ENCODE results near the gene RNF220.

The RNF220 gene

GRCh38 chr1:44484155-44484688, 79.2 kb downstream of the RNF220 start:
- H3K14ac ChIP-seq (ENCODE audit: low read length), result no peak overlapping the region

DNA sequence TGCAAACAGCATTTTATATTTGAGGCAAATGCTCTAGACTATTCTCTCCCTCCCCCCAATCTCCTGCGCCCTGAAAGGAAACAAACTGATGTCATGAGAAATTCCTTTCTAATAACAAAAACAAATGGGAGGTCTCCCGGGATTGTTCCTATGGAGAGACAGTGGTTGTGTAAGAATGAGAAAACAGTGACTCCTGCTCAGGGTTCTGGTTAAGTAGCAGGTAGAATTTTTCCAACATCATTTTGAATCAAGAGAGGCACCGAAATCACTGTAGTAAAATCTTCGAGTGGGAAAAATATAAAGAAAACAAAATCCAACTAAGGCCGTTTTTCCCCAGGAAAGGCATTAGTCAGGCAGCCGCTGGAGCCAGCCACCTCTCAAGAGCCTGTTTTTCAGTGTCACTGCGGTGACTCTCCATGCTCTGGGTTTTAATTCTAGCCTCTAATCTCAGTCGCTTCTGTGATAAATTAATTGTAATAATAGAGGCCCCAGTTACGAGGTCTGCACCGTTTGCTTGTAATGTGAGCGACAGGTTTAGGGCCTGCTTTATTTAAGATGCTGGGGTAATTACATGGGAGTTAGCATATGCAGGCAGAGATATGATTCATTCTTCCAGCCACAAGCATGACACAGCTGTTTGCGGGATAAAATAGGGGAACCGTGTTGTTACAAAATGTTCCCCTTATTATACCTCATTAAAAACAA, 80.3 kb downstream of the RNF220 start:
- no peak overlapping the region for H2AK5ac ChIP-seq (ENCODE audit: low read length)

More at GRCh38 chr1:44484155-44484688, 79.2 kb downstream of the RNF220 start:
- no peaks in the 10 kb centered on the region for H3K79me2 ChIP-seq (ENCODE audit: control insufficient read depth, insufficient read depth, low read length, poor library complexity)
- H3K18ac ChIP-seq (ENCODE audit: low read length), result no peak overlapping the region
- peak overlapping the region; percentile 7 for H3K4me2 ChIP-seq (ENCODE audit: low read length)
- H3K27ac ChIP-seq (ENCODE audit: low read depth, low read length), result peak overlapping the region; percentile 22
- H3K23ac ChIP-seq (ENCODE audit: low read length), result no peak overlapping the region
- no peak overlapping the region for H3K9ac ChIP-seq (ENCODE audit: low read length)
- H3K4me1 ChIP-seq (ENCODE audit: control insufficient read depth in 1 of 2, insufficient read depth in 2 of 2, low read length in 2 of 2), result peaks cover 5 to 12% of the 10 kb centered on the region in 2 experiments
- no peak overlapping the region for H4K91ac ChIP-seq (ENCODE audit: low read depth, low read length)
- peak; percentile 64 to 81 for DNase-seq
- H2AK5ac ChIP-seq (ENCODE audit: low read length), result no peak overlapping the region
- no peak overlapping the region for H2BK5ac ChIP-seq (ENCODE audit: low read depth, low read length, poor library complexity)
- no peaks in the 10 kb centered on the region for H3K27me3 ChIP-seq (ENCODE audit: insufficient read depth, low read length)
- peaks cover 1% of the 10 kb centered on the region for H3K79me1 ChIP-seq (ENCODE audit: low read length)
- WGBS (ENCODE audit: extremely low coverage, insufficient coverage, insufficient read length), result no CpG with 5 or more reads among the region's 11 CpGs
- H3K36me3 ChIP-seq (ENCODE audit: control insufficient read depth in 1 of 2, insufficient read depth in 2 of 2, low read length in 2 of 2), result no peaks in the 10 kb centered on the region
- peak overlapping the region; percentile 9 for H2BK12ac ChIP-seq (ENCODE audit: low read length)
- no peak overlapping the region for H3K4me3 ChIP-seq (ENCODE audit: low read depth, low read length)
- no peak overlapping the region for H4K12ac ChIP-seq (ENCODE audit: low read depth, low read length)
- H4K8ac ChIP-seq (ENCODE audit: low read depth, low read length), result no peak overlapping the region
- peak overlapping the region; percentile 7 for H2AFZ ChIP-seq (ENCODE audit: insufficient read depth, low read length, poor library complexity)
- H2BK120ac ChIP-seq (ENCODE audit: insufficient read depth, low read length, poor library complexity), result no peak overlapping the region
- no peak overlapping the region for H3K4ac ChIP-seq (ENCODE audit: low read depth, low read length)
- H3K9me3 ChIP-seq (ENCODE audit: insufficient read depth, low read depth, low read length), result no peaks in the 10 kb centered on the region

DNA sequence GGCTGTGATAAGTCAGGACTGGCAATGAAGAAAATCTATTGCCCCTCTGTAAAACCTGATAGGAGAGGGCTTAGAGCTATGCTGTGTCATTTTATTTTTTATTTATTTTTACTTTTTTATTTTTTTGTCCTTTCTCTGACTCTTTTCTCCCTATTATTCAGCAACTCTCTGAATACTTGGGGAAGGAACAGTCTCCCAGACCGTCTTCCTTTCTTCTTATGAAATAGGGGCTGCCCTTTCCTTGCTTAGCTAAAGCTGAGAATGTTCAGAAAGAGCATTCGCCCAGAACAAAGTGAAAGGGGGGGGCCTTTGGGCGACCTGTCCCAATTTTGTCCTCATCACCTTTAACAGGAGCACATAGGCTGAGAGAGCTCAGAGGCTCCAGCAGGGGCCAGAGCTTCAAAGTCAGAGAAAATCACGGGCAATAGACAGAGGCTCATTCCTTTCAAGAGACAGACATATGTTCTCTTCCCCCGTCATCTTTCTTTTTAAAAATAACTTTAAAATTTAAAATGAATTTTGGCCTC, 80.9 kb downstream of the RNF220 start:
- H3K79me2 ChIP-seq (ENCODE audit: control insufficient read depth, insufficient read depth, low read length, poor library complexity), result no peaks in the 10 kb centered on the region
- 100% methylated on average over 1 of the region's 5 CpGs for WGBS (ENCODE audit: extremely low coverage, insufficient coverage, insufficient read length)
- H3K79me1 ChIP-seq (ENCODE audit: low read length), result peaks cover 1% of the 10 kb centered on the region
- no peak overlapping the region for H4K12ac ChIP-seq (ENCODE audit: low read depth, low read length)
- H3K23ac ChIP-seq (ENCODE audit: low read length), result no peak overlapping the region
- H2AK5ac ChIP-seq (ENCODE audit: low read length), result no peak overlapping the region
- peaks cover 5 to 12% of the 10 kb centered on the region in 2 experiments for H3K4me1 ChIP-seq (ENCODE audit: control insufficient read depth in 1 of 2, insufficient read depth in 2 of 2, low read length in 2 of 2)
- H3K18ac ChIP-seq (ENCODE audit: low read length), result no peak overlapping the region
- no peak overlapping the region for H3K4me2 ChIP-seq (ENCODE audit: low read length)
- H2BK12ac ChIP-seq (ENCODE audit: low read length), result no peak overlapping the region
- no peaks in the 10 kb centered on the region for H3K27me3 ChIP-seq (ENCODE audit: insufficient read depth, low read length)
- H2BK120ac ChIP-seq (ENCODE audit: insufficient read depth, low read length, poor library complexity), result peak overlapping the region; percentile 56
- no peaks in the 10 kb centered on the region for H3K36me3 ChIP-seq (ENCODE audit: control insufficient read depth in 1 of 2, insufficient read depth in 2 of 2, low read length in 2 of 2)
- no peak overlapping the region for H3K27ac ChIP-seq (ENCODE audit: low read depth, low read length)
- no peak for DNase-seq
- H3K4ac ChIP-seq (ENCODE audit: low read depth, low read length), result no peak overlapping the region
- H2BK5ac ChIP-seq (ENCODE audit: low read depth, low read length, poor library complexity), result no peak overlapping the region
- no peak overlapping the region for H2AFZ ChIP-seq (ENCODE audit: insufficient read depth, low read length, poor library complexity)
- H4K8ac ChIP-seq (ENCODE audit: low read depth, low read length), result no peak overlapping the region
- no peak overlapping the region for H3K4me3 ChIP-seq (ENCODE audit: low read depth, low read length)
- H3K9ac ChIP-seq (ENCODE audit: low read length), result no peak overlapping the region
- H3K14ac ChIP-seq (ENCODE audit: low read length), result no peak overlapping the region
- no peak overlapping the region for H4K91ac ChIP-seq (ENCODE audit: low read depth, low read length)
- H3K9me3 ChIP-seq (ENCODE audit: insufficient read depth, low read depth, low read length), result no peaks in the 10 kb centered on the region

More for the DNA sequence above, 80.3 kb downstream of the RNF220 start:
- no CpG with 5 or more reads among the region's 13 CpGs for WGBS (ENCODE audit: extremely low coverage, insufficient coverage, insufficient read length)
- Histone ChIP-seq H2BK12ac (ENCODE audit: low read length) (peak overlapping the region; percentile 43), H2BK5ac (ENCODE audit: low read depth, low read length, poor library complexity) (no peak overlapping the region), H3K9ac (ENCODE audit: low read length) (no peak overlapping the region), H3K14ac (ENCODE audit: low read length) (no peak overlapping the region), H4K8ac (ENCODE audit: low read depth, low read length) (no peak overlapping the region), H3K9me3 (ENCODE audit: insufficient read depth, low read depth, low read length) (no peaks in the 10 kb centered on the region), H3K79me2 (ENCODE audit: control insufficient read depth, insufficient read depth, low read length, poor library complexity) (no peaks in the 10 kb centered on the region), H2BK120ac (ENCODE audit: insufficient read depth, low read length, poor library complexity) (no peak overlapping the region), H3K79me1 (ENCODE audit: low read length) (peaks cover 1% of the 10 kb centered on the region), H3K4me2 (ENCODE audit: low read length) (peak overlapping the region; percentile 28), H3K36me3 (ENCODE audit: control insufficient read depth in 1 of 2, insufficient read depth in 2 of 2, low read length in 2 of 2) (no peaks in the 10 kb centered on the region), H3K27me3 (ENCODE audit: insufficient read depth, low read length) (no peaks in the 10 kb centered on the region), H4K91ac (ENCODE audit: low read depth, low read length) (no peak overlapping the region), H3K4me1 (ENCODE audit: control insufficient read depth in 1 of 2, insufficient read depth in 2 of 2, low read length in 2 of 2) (peaks cover 5 to 12% of the 10 kb centered on the region in 2 experiments), H3K4ac (ENCODE audit: low read depth, low read length) (no peak overlapping the region), H3K4me3 (ENCODE audit: low read depth, low read length) (no peak overlapping the region), H3K27ac (ENCODE audit: low read depth, low read length) (no peak overlapping the region), H3K18ac (ENCODE audit: low read length) (no peak overlapping the region), H4K12ac (ENCODE audit: low read depth, low read length) (no peak overlapping the region), H2AFZ (ENCODE audit: insufficient read depth, low read length, poor library complexity) (no peak overlapping the region), H3K23ac (ENCODE audit: low read length) (no peak overlapping the region)
- peak in 1 of 2 donors; percentile 36 for DNase-seq

DNA sequence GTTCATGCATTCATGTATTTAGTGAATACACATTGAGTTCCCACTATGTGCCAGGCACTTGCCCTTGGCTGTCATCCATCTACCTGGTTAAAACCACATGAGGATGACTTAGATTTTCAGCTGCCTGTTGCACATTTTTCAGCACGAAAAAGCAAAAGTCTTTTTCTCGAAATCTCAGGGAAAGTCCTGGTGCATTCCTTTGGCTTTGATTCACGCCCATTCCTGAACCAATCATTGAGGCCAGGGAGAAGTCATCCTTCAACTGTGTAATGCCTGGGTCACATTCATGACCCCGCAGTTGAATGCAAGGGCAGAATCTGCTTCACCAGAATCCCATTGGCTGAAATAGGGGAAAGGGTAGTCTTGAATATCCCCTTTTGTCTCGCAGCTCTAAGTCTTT, 84.4 kb downstream of the RNF220 start:
- peak; percentile 16 to 54 for DNase-seq
- no peak overlapping the region for H3K18ac ChIP-seq (ENCODE audit: low read length)
- H2BK12ac ChIP-seq (ENCODE audit: low read length), result no peak overlapping the region
- H3K27ac ChIP-seq (ENCODE audit: low read depth, low read length), result no peak overlapping the region
- WGBS (ENCODE audit: extremely low coverage, insufficient coverage, insufficient read length), result no CpG with 5 or more reads among the region's 5 CpGs
- no peak overlapping the region for H2AK5ac ChIP-seq (ENCODE audit: low read length)
- peaks cover 0 to 3% of the 10 kb centered on the region in 2 experiments for H3K4me1 ChIP-seq (ENCODE audit: control insufficient read depth in 1 of 2, insufficient read depth in 2 of 2, low read length in 2 of 2)
- H3K4me3 ChIP-seq (ENCODE audit: low read depth, low read length), result no peak overlapping the region
- H3K14ac ChIP-seq (ENCODE audit: low read length), result no peak overlapping the region
- no peak overlapping the region for H2BK120ac ChIP-seq (ENCODE audit: insufficient read depth, low read length, poor library complexity)
- H2BK5ac ChIP-seq (ENCODE audit: low read depth, low read length, poor library complexity), result no peak overlapping the region
- no peak overlapping the region for H3K4me2 ChIP-seq (ENCODE audit: low read length)
- H4K12ac ChIP-seq (ENCODE audit: low read depth, low read length), result no peak overlapping the region
- peaks cover 1% of the 10 kb centered on the region for H3K79me1 ChIP-seq (ENCODE audit: low read length)
- no peaks in the 10 kb centered on the region for H3K36me3 ChIP-seq (ENCODE audit: control insufficient read depth in 1 of 2, insufficient read depth in 2 of 2, low read length in 2 of 2)
- H4K91ac ChIP-seq (ENCODE audit: low read depth, low read length), result no peak overlapping the region
- no peak overlapping the region for H3K9ac ChIP-seq (ENCODE audit: low read length)
- no peak overlapping the region for H3K4ac ChIP-seq (ENCODE audit: low read depth, low read length)
- no peak overlapping the region for H4K8ac ChIP-seq (ENCODE audit: low read depth, low read length)
- H3K27me3 ChIP-seq (ENCODE audit: insufficient read depth, low read length), result no peaks in the 10 kb centered on the region
- H3K79me2 ChIP-seq (ENCODE audit: control insufficient read depth, insufficient read depth, low read length, poor library complexity), result no peaks in the 10 kb centered on the region
- H3K23ac ChIP-seq (ENCODE audit: low read length), result no peak overlapping the region
- H2AFZ ChIP-seq (ENCODE audit: insufficient read depth, low read length, poor library complexity), result no peak overlapping the region
- no peaks in the 10 kb centered on the region for H3K9me3 ChIP-seq (ENCODE audit: insufficient read depth, low read depth, low read length)

All from trophoblast cell (in vitro differentiated cells and primary cell).